Measurements from ENCODE around the gene CPNE6. TPM values are rescaled to one million over a fixed set of nuclear protein-coding genes. Genes with fewer than 3 reads are reported as not detected.

CPNE6 gene
- total RNA-seq (2022; extraction: Qiagen RNA extraction; ENCODE audit: low read depth): not detected in 5 replicates

DNA sequence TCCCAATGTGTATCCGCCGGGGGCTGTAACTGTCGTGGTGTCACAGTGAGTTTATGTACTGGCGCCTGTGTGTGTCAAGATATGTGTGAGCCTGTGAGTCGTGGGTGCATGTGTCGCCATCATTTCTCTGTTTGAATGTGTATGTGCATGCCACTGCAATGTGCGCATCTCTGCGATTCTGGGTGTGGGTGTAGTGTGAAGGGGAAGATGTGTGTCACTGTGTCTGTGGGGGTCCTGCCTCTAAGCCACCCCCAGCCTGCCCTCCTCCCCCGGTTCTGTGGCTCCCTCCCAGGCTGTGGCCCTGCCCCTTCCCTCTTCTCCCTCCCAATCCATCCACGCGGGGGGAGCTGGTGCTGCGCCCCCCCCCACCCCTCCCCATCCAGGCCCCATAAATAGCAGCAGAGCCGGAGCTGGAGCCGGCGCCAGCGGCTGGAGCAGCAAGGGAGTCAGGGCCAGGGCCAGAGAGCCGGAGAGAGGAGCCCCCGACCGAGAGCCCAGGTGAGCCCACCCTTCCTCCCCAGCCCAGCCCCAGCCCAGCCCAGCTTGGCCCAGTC is at the start of gene CPNE6:
CPNE6 (plus strand) TSS at position 419 of the 554 bp plus-strand sequence. CDS start 1,375 bp downstream, outside the sequence.

DNA sequence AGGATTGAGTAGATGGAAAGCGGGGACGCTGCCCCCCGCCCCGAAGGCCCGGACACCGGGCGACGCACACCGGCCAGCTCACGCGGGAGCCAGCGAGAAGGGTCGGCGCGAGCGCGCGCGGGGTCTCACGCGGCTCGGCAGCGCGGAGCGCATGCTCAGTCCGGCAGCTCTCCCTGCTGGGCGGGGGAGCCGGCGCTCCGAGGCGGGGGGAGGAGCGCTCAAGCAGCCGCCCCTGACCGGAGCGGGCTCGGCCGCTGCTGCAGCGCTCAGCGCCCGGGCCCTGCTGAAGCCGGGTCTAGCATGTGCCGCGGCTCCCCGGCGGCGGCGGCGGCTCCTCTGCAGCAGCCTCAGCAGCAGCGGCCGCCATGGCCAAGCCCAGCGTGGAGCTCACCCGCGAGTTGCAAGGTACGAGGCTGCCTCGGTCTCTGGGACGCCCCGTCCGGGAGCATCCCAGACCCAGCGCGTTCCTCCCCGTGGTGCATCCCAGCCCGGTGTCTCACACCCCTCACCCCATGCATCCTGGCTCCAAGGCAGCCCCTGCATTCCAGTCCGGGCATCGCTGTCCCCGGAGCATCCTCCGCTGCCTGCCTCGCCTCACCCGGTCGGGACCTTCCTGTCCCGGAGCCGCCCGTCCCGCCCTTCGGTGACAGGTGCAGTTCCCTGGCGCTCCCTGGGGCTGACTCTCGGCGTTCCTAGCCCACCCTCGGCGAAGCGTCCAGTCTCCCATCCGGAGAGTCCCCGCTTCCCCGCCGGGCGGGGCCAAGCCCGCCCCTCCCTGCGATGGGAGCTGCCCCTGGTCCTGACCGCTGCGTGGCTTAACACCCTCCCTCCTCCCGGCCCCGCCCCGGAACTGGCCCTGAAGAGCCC is 19.3 kb upstream of the CPNE6 start, which contains the start of gene CARMIL3:
CARMIL3 (plus strand) TSS at position 221 of the 867 bp plus-strand sequence; CDS start at position 366, 145 bp downstream.

DNA sequence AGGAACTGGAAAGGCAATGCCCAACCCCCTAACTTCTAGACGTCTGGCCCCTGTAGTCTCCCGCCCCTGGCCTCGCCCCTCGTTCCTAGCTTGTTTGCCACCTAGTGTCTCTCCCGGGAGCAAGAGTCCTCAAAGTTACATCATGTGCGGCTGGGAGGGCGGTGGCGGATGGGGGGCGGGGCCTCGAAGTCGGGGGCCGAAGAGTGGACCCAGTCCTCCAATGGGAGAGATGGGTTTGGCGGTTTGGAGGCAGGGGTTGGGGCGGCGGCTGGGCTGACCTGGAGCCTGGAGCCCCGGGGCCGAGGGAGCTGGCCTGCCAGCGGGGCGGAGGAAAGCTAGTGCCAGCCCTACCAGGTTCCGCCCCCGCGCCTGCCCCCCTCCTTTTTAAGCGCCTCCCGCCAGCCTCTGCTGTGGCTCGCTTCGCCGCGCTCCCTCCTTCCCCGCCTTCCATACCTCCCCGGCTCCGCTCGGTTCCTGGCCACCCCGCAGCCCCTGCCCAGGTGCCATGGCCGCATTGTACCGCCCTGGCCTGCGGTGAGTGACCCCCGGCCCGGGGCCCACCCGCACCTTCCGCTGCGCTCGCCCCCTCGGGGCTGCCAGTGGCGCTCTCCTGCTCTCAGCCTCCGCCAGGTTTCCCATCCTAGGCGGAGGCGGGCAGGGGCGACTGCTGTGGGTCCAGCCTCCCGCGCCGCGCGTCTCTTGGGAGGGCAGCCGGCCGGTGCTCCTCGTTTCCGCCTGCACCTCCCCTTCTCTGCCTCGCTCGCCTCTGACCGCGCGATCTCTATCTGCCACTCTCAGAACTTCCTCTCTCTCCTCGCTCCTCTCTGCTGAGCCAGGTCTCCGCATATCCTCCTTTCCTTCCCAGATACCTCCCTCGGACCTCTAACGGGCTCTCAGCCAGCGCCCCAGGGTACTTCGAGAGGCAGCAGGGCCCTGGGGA is 22.8 kb downstream of the CPNE6 start, which contains the start of gene PCK2:
PCK2 (plus strand) TSS at position 411 of the 940 bp plus-strand sequence; CDS start at position 506, 95 bp downstream.

DNA sequence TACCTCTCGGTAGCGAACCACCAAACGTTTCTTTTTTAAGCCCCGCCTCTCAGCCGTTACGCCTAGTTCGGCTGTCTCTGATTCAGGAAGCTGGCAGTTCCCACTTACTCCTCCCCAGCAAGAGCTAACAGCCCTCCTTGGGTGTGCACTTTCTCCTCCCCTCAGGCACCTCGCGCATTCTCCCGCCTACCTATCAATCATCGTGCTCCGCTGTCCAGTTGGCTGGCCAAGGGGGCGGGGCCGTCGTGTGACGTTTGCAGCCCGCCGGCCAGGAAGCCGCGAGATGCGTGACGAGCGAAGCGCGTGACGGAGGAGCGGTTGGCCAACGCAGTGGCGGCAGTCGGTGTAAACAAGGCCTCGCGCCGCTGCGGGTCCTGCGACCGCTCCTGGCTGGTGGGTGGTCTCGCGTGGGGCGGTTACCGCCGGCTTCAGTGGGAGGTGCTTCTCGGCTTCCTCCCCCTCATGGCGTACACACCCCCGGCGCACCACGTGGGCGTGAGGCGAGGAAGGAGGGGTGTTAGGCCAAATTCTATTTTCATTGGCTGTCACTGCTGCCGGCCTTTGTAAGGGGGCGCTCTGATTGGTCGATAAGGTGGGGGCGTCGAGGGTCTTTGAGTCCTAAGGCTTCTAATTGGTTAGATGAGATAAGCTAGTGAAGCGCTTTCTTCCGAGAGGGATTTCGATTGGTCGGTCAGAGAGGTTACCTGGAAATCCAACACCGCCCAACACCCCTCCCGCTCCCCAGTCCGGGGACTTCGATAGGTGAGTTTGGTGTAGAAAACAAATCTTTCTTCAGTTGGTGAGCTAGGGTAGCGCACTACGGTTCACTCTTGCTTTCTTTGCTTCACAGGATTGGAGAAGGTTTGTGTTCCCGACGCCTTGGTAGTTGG is 43.4 kb downstream of the CPNE6 start, which contains the start of the genes DCAF11 and NRL:
DCAF11 (plus strand) TSS at position 246 of the 890 bp plus-strand sequence. CDS start 818 bp downstream, outside the sequence.
NRL (minus strand) TSS at position 418 of the 890 bp plus-strand sequence. CDS start 32,101 bp downstream, outside the sequence.

Other genes starting within 250 kb of the CPNE6 start
- 39.3 to 49.4 TPM (median 46.9 TPM) in 5 replicates for gene DHRS4, start 117.8 kb upstream of the CPNE6 start, total RNA-seq (2022; extraction: Qiagen RNA extraction; ENCODE audit: low read depth)
- gene DHRS4L2, start 82.6 kb upstream of the CPNE6 start, total RNA-seq (2022; extraction: Qiagen RNA extraction; ENCODE audit: low read depth): 23.7 to 33.4 TPM (median 29.9 TPM) in 5 replicates
- 0.24 to 0.59 TPM (median 0.47 TPM) in 5 replicates for gene CARMIL3, start 19.6 kb upstream of the CPNE6 start, total RNA-seq (2022; extraction: Qiagen RNA extraction; ENCODE audit: low read depth)
- 17.9 to 21.1 TPM (median 19.7 TPM) in 5 replicates for gene PCK2, start 22.7 kb downstream of the CPNE6 start, total RNA-seq (2022; extraction: Qiagen RNA extraction; ENCODE audit: low read depth)
- 21.0 to 25.3 TPM (median 21.5 TPM) in 5 replicates for gene DCAF11, start 43.2 kb downstream of the CPNE6 start, total RNA-seq (2022; extraction: Qiagen RNA extraction; ENCODE audit: low read depth)
- gene NRL, start 43.4 kb downstream of the CPNE6 start, total RNA-seq (2022; extraction: Qiagen RNA extraction; ENCODE audit: low read depth): 0.58 to 1.0 TPM (median 0.99 TPM) in 5 replicates
- 0.15 to 0.28 TPM (median 0.24 TPM) in 3 of 5 replicates, not detected in the others for gene FITM1, start 59.1 kb downstream of the CPNE6 start, total RNA-seq (2022; extraction: Qiagen RNA extraction; ENCODE audit: low read depth)
- 163 to 182 TPM (median 171 TPM) in 5 replicates for gene PSME1, start 64.6 kb downstream of the CPNE6 start, total RNA-seq (2022; extraction: Qiagen RNA extraction; ENCODE audit: low read depth)
- 50.9 to 61.8 TPM (median 56.9 TPM) in 5 replicates for gene EMC9, start 70.0 kb downstream of the CPNE6 start, total RNA-seq (2022; extraction: Qiagen RNA extraction; ENCODE audit: low read depth)
- gene PSME2, start 75.0 kb downstream of the CPNE6 start, total RNA-seq (2022; extraction: Qiagen RNA extraction; ENCODE audit: low read depth): 164 to 198 TPM (median 177 TPM) in 5 replicates
- gene RNF31, start 75.9 kb downstream of the CPNE6 start, total RNA-seq (2022; extraction: Qiagen RNA extraction; ENCODE audit: low read depth): 25.6 to 33.1 TPM (median 29.9 TPM) in 5 replicates
- 14.6 to 21.4 TPM (median 16.7 TPM) in 5 replicates for gene IRF9, start 89.7 kb downstream of the CPNE6 start, total RNA-seq (2022; extraction: Qiagen RNA extraction; ENCODE audit: low read depth)
- gene REC8, start 100.5 kb downstream of the CPNE6 start, total RNA-seq (2022; extraction: Qiagen RNA extraction; ENCODE audit: low read depth): 3.4 to 6.4 TPM (median 4.3 TPM) in 5 replicates
- gene IPO4, start 117.3 kb downstream of the CPNE6 start, total RNA-seq (2022; extraction: Qiagen RNA extraction; ENCODE audit: low read depth): 79.6 to 102 TPM (median 88.2 TPM) in 5 replicates
- gene TM9SF1, start 123.9 kb downstream of the CPNE6 start, total RNA-seq (2022; extraction: Qiagen RNA extraction; ENCODE audit: low read depth): 65.1 to 72.9 TPM (median 67.8 TPM) in 5 replicates
- gene TSSK4, start 134.1 kb downstream of the CPNE6 start, total RNA-seq (2022; extraction: Qiagen RNA extraction; ENCODE audit: low read depth): 0.07 TPM in 1 of 5 replicates, not detected in the others
- gene CHMP4A, start 141.9 kb downstream of the CPNE6 start, total RNA-seq (2022; extraction: Qiagen RNA extraction; ENCODE audit: low read depth): 79.6 to 96.4 TPM (median 82.0 TPM) in 5 replicates
- gene MDP1, start 144.5 kb downstream of the CPNE6 start, total RNA-seq (2022; extraction: Qiagen RNA extraction; ENCODE audit: low read depth): 27.9 to 35.3 TPM (median 29.6 TPM) in 5 replicates
- gene NEDD8, start 160.8 kb downstream of the CPNE6 start, total RNA-seq (2022; extraction: Qiagen RNA extraction; ENCODE audit: low read depth): 427 to 475 TPM (median 451 TPM) in 5 replicates
- 52.4 to 64.1 TPM (median 56.5 TPM) in 5 replicates for gene GMPR2, start 161.4 kb downstream of the CPNE6 start, total RNA-seq (2022; extraction: Qiagen RNA extraction; ENCODE audit: low read depth)
- 32.6 to 41.9 TPM (median 37.8 TPM) in 5 replicates for gene TINF2, start 171.1 kb downstream of the CPNE6 start, total RNA-seq (2022; extraction: Qiagen RNA extraction; ENCODE audit: low read depth)
- 0.60 to 1.1 TPM (median 0.83 TPM) in 5 replicates for gene TGM1, start 191.6 kb downstream of the CPNE6 start, total RNA-seq (2022; extraction: Qiagen RNA extraction; ENCODE audit: low read depth)
- gene RABGGTA, start 200.0 kb downstream of the CPNE6 start, total RNA-seq (2022; extraction: Qiagen RNA extraction; ENCODE audit: low read depth): 12.5 to 19.5 TPM (median 16.6 TPM) in 5 replicates
- gene DHRS1, start 228.2 kb downstream of the CPNE6 start, total RNA-seq (2022; extraction: Qiagen RNA extraction; ENCODE audit: low read depth): 10.9 to 13.5 TPM (median 11.8 TPM) in 5 replicates
- 15.6 to 19.7 TPM (median 18.9 TPM) in 5 replicates for gene NOP9, start 228.3 kb downstream of the CPNE6 start, total RNA-seq (2022; extraction: Qiagen RNA extraction; ENCODE audit: low read depth)
- gene CIDEB, start 236.4 kb downstream of the CPNE6 start, total RNA-seq (2022; extraction: Qiagen RNA extraction; ENCODE audit: low read depth): 0.14 to 0.70 TPM (median 0.29 TPM) in 5 replicates
- gene LTB4R2, start 238.6 kb downstream of the CPNE6 start, total RNA-seq (2022; extraction: Qiagen RNA extraction; ENCODE audit: low read depth): 2.4 to 5.7 TPM (median 4.7 TPM) in 5 replicates
- 3.4 to 8.6 TPM (median 5.6 TPM) in 5 replicates for gene LTB4R, start 239.9 kb downstream of the CPNE6 start, total RNA-seq (2022; extraction: Qiagen RNA extraction; ENCODE audit: low read depth)